IMR-90 (cell line): ENCODE results near the gene UBE2K. TPM values are rescaled to one million over a fixed set of nuclear protein-coding genes. Genes with fewer than 3 reads are reported as not detected.

Source experiments
- ATAC-seq: fragments of 200-7000 bp; cut with Tn5 transposase; 2 replicates; pipeline ENCODE4 v1.9.1; 2020; ENCODE audit warnings: low read depth, mild to moderate bottlenecking, moderate library complexity
- BruUV-seq: library from RNA; stranded (reverse); fragments of 400-500 nt; replicated peaks from 2 replicates; lab custom pipeline; 2021; lab: Mats Ljungman, UMichigan
- CTCF ChIA-PET: fragments of 300-600 bp; formaldehyde crosslinking; extraction: SDS; loops from one replicate; lab custom pipeline; 2021; ENCODE audit warnings: antibody characterized with exemption; lab: Yijun Ruan, JAX
- POLR2A ChIA-PET: fragments of 300-600 bp; sonication (Branson Sonifier 250); formaldehyde crosslinking; loops from one replicate; lab custom pipeline; 2022; ENCODE audit warnings: antibody characterized with exemption; ENCODE audit not compliant: unreplicated experiment; lab: Charles Lee
- DNase-seq: peaks from one replicate; pipeline ENCODE4 v3.0.0; 2013
- H2AFZ ChIP-seq: replicated peaks from 2 replicates; pipeline ENCODE3; 2013; ENCODE audit warnings: low read length, mild to moderate bottlenecking; ENCODE audit not compliant: poor library complexity
- H2AK5ac ChIP-seq: 2 replicates; pipeline ENCODE4 v1.6.1; 2013; ENCODE audit warnings: low read depth, low read length, inconsistent platforms
- H2AK9ac ChIP-seq: replicated peaks from 2 replicates; pipeline ENCODE3; 2013; ENCODE audit warnings: mild to moderate bottlenecking, low read depth, low read length, moderate library complexity; ENCODE audit not compliant: poor library complexity
- H2BK120ac ChIP-seq: 2 replicates; pipeline ENCODE4 v1.6.1; 2013; ENCODE audit warnings: low read depth, low read length, inconsistent platforms
- H2BK15ac ChIP-seq: 3 replicates; pipeline ENCODE4 v1.6.1; 2013; ENCODE audit warnings: low read depth, low read length, inconsistent platforms
- H2BK20ac ChIP-seq: 2 replicates; pipeline ENCODE4 v1.6.1; 2013; ENCODE audit warnings: low read depth, mild to moderate bottlenecking, inconsistent platforms, low read length, moderate library complexity
- H2BK5ac ChIP-seq: 2 replicates; pipeline ENCODE4 v1.6.1; 2013; ENCODE audit warnings: mild to moderate bottlenecking, low read depth, low read length, inconsistent platforms; ENCODE audit not compliant: poor library complexity, severe bottlenecking
- H3K14ac ChIP-seq: replicated peaks from 2 replicates; pipeline ENCODE4 v1.6.1; 2013; ENCODE audit warnings: low read depth, low read length, inconsistent platforms
- H3K18ac ChIP-seq: 2 replicates; pipeline ENCODE4 v1.6.1; 2013; ENCODE audit warnings: low read depth, low read length, control low read depth
- H3K23ac ChIP-seq: 2 replicates; pipeline ENCODE4 v1.6.1; 2013; ENCODE audit warnings: low read depth, low read length, inconsistent platforms
- H3K27ac ChIP-seq: 2 replicates; pipeline ENCODE4 v1.5.1; 2013; ENCODE audit warnings: mild to moderate bottlenecking, control low read depth, low read length; ENCODE audit not compliant: insufficient read depth
- H3K27me3 ChIP-seq: 2 replicates; pipeline ENCODE4 v1.6.1; 2013; ENCODE audit warnings: low read length; ENCODE audit not compliant: control insufficient read depth, insufficient read depth
- H3K36me3 ChIP-seq: 2 replicates; pipeline ENCODE4 v1.6.1; 2013; ENCODE audit warnings: low read length, mixed read lengths; ENCODE audit not compliant: control insufficient read depth, insufficient read depth
- H3K4ac ChIP-seq: 2 replicates; pipeline ENCODE4 v1.6.1; 2013; ENCODE audit warnings: low read depth, low read length, inconsistent platforms
- H3K4me1 ChIP-seq: 2 replicates; pipeline ENCODE4 v1.6.1; 2013; ENCODE audit warnings: low read length, mixed read lengths; ENCODE audit not compliant: control insufficient read depth, insufficient read depth
- H3K4me2 ChIP-seq: 2 replicates; pipeline ENCODE4 v1.6.1; 2013; ENCODE audit warnings: low read depth, mild to moderate bottlenecking, control low read depth, low read length, moderate library complexity
- H3K4me3 ChIP-seq: 2 replicates; pipeline ENCODE4 v1.5.1; 2013; ENCODE audit warnings: low read depth, mild to moderate bottlenecking, control low read depth, low read length, moderate library complexity; ENCODE audit not compliant: insufficient read depth
- H3K56ac ChIP-seq: 2 replicates; pipeline ENCODE4 v1.6.1; 2013; ENCODE audit warnings: low read length, inconsistent platforms; ENCODE audit not compliant: insufficient read depth; ENCODE audit errors: extremely low read depth
- H3K79me1 ChIP-seq, 2 experiments: 2 replicates each; pipeline ENCODE4 v1.6.1; 2013; ENCODE audit warnings: low read length in 2 of 2, inconsistent platforms in 1 of 2, low read depth in 1 of 2
- H3K9ac ChIP-seq: 2 replicates; pipeline ENCODE4 v1.6.1; 2013; ENCODE audit warnings: low read depth, low read length, control low read depth
- H3K9me1 ChIP-seq: 2 replicates; pipeline ENCODE4 v1.6.1; 2013; ENCODE audit warnings: low read length, inconsistent platforms; ENCODE audit not compliant: insufficient read depth
- H3K9me3 ChIP-seq: 2 replicates; pipeline ENCODE4 v1.6.1; 2013; ENCODE audit warnings: low read length; ENCODE audit not compliant: control insufficient read depth, insufficient read depth
- H4K20me1 ChIP-seq: 2 replicates; pipeline ENCODE4 v1.6.1; 2013; ENCODE audit warnings: low read length, inconsistent platforms; ENCODE audit not compliant: insufficient read depth
- H4K5ac ChIP-seq: 2 replicates; pipeline ENCODE4 v1.6.1; 2013; ENCODE audit warnings: mild to moderate bottlenecking, low read depth, low read length, control low read depth
- H4K8ac ChIP-seq, 2 experiments: 2 replicates each; pipeline ENCODE4 v1.6.1; 2013; ENCODE audit warnings: low read depth in 2 of 2, low read length in 2 of 2, control low read depth in 1 of 2, inconsistent platforms in 1 of 2
- H4K91ac ChIP-seq: 2 replicates; pipeline ENCODE4 v1.6.1; 2013; ENCODE audit warnings: low read depth, low read length, inconsistent platforms; ENCODE audit not compliant: insufficient read depth
- FOS ChIP-seq: fragments of 150-350 bp; IDR thresholded peaks from 2 replicates; pipeline ENCODE4 v1.6.1; 2016; ENCODE audit warnings: low read depth, low read length
- MAFK ChIP-seq: IDR thresholded peaks from 2 replicates; pipeline ENCODE4 v1.6.1; 2012; ENCODE audit warnings: low read depth, low read length, improper control_type of control experiment
- NFE2L2 ChIP-seq: fragments of 150-350 bp; IDR thresholded peaks from 2 replicates; pipeline ENCODE4 v1.6.1; 2016; ENCODE audit warnings: low read depth, mild to moderate bottlenecking, low read length
- USF2 ChIP-seq: fragments of 150-350 bp; IDR thresholded peaks from 2 replicates; pipeline ENCODE4 v1.6.1; 2017; ENCODE audit warnings: mild to moderate bottlenecking, antibody characterized with exemption, low read length, low read depth
- WGBS, 2 experiments: methylation state at CpG; one replicate each; pipeline versions ENCODE4 v1.1.5 to v1.1.7; 2013; ENCODE audit warnings: missing lambda C conversion rate in 2 of 2; ENCODE audit not compliant: insufficient read length in 1 of 2; ENCODE audit errors: extremely low coverage in 2 of 2; 5-methylcytosine and 5-hydroxymethylcytosine counted together
- dilution Hi-C: fragments of 300-500 bp; cut with HindIII; formaldehyde crosslinking; loops from one replicate; pipeline ENCODE4 v1.14.3; 2018; ENCODE audit warnings: low sequenced_read_pairs; ENCODE audit not compliant: unreplicated experiment
- in situ Hi-C: fragments of 300-500 bp; cut with MboI; formaldehyde crosslinking; loops from 3 replicates; pipeline ENCODE4 v1.14.3; 2019; ENCODE audit warnings: low sequenced_read_pairs, inconsistent platforms, mixed read lengths
- intact Hi-C: fragments of 100-400 bp; cut with micrococcal nuclease; formaldehyde crosslinking; loops from 2 replicates; pipeline ENCODE4 v1.10.0; 2022
- polyA plus RNA-seq, 3 experiments: library from polyadenylated mRNA; depleted of rRNA; stranded (reverse); fragments of >200 nt; gene quantifications; 2 replicates each; pipeline ENCODE4 v1.2.3, GENCODE V29; 2012; ENCODE audit warnings: low replicate concordance in 1 of 3
- total RNA-seq: library from RNA; depleted of rRNA; stranded (reverse); fragments of >200 nt; gene quantifications from 2 replicates; pipeline ENCODE4 v1.2.3, GENCODE V29; 2012
- TF ChIP-seq, protein P1 (sequence below): conservative IDR thresholded peaks from 2 replicates; pipeline ENCODE4 v1.5.1; 2012; ENCODE audit warnings: mild to moderate bottlenecking, low read depth, low read length, improper control_type of control experiment

The UBE2K gene
- total and polyA plus RNA-seq, 2 of the 4 experiments (the other 2 are of a cell fraction): 17.7 to 44.8 TPM

DNA sequence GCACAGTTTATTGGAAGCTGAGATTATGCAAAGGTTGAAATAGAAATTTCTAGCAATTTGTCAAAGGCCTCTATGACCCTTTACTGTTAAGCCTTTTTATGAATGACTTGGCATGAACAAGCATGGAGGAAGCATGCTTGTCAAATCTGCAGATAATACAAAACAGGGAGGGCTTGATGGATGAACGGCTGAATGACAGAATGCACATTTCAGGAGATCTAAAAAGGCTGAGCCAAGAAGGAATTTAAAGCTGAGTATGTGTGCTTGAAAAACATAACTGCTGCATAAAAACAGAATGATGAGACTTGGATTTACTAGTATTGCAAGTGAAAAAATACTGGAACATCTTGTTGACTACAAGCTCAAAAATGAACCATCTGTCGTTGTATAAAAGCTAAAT is 29.0 kb upstream of the UBE2K start:
- H4K91ac ChIP-seq: no peak overlapping the region

More for the DNA sequence above, 29.0 kb upstream of the UBE2K start:
- ATAC-seq: no peak
- WGBS, 2 experiments: 20% methylated on average over 1 of the region's 2 CpGs; no CpG with 5 or more reads in 1 of the 2 experiments
- peaks cover 5% of the 10 kb centered on the region for H3K9me1 ChIP-seq
- peaks cover 5% of the 10 kb centered on the region; the same call in 1 of the 2 replicates for H4K20me1 ChIP-seq
- no peak overlapping the region for H3K56ac ChIP-seq
- no peak overlapping the region for H2AK5ac ChIP-seq
- H2AFZ ChIP-seq: no peak overlapping the region
- H3K23ac ChIP-seq: no peak overlapping the region
- no peak overlapping the region for H4K8ac ChIP-seq
- no peak overlapping the region for H2BK120ac ChIP-seq
- dilution Hi-C loops (no loop called here), intact Hi-C loops (no loop called here), in situ Hi-C loops (no loop called here)
- BruUV-seq: no TSS peak
- no peak overlapping the region for H2BK20ac ChIP-seq
- no peak overlapping the region for H3K18ac ChIP-seq
- no peak overlapping the region for H2BK15ac ChIP-seq
- no peak for TF ChIP-seq USF2
- no peak for TF ChIP-seq NFE2L2
- no peak for TF ChIP-seq MAFK
- TF ChIP-seq, protein P1, sequence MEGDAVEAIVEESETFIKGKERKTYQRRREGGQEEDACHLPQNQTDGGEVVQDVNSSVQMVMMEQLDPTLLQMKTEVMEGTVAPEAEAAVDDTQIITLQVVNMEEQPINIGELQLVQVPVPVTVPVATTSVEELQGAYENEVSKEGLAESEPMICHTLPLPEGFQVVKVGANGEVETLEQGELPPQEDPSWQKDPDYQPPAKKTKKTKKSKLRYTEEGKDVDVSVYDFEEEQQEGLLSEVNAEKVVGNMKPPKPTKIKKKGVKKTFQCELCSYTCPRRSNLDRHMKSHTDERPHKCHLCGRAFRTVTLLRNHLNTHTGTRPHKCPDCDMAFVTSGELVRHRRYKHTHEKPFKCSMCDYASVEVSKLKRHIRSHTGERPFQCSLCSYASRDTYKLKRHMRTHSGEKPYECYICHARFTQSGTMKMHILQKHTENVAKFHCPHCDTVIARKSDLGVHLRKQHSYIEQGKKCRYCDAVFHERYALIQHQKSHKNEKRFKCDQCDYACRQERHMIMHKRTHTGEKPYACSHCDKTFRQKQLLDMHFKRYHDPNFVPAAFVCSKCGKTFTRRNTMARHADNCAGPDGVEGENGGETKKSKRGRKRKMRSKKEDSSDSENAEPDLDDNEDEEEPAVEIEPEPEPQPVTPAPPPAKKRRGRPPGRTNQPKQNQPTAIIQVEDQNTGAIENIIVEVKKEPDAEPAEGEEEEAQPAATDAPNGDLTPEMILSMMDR: no peak
- no peak for TF ChIP-seq FOS
- H3K27ac ChIP-seq: no peak overlapping the region
- H3K9me3 ChIP-seq: no peaks in the 10 kb centered on the region
- no peaks in the 10 kb centered on the region for H3K36me3 ChIP-seq
- H2AK9ac ChIP-seq: no peak overlapping the region
- no peak overlapping the region for H3K4ac ChIP-seq
- peaks cover 4% of the 10 kb centered on the region for H3K4me1 ChIP-seq
- no peak for DNase-seq
- no peak overlapping the region for H3K9ac ChIP-seq
- H2BK5ac ChIP-seq: no peak overlapping the region
- H3K4me2 ChIP-seq: no peak overlapping the region
- H3K79me1 ChIP-seq: no peaks in the 10 kb centered on the region
- CTCF ChIA-PET: interaction anchor here (0.7 kb wide), 1 partner anchor 234 kb away, joined by 4 read pairs; no protein-coding TSS in a partner anchor
- H3K14ac ChIP-seq: no peak overlapping the region
- no peak overlapping the region for H3K4me3 ChIP-seq
- POLR2A ChIA-PET: no interaction called here
- no peaks in the 10 kb centered on the region for H3K27me3 ChIP-seq
- no peak overlapping the region for H4K5ac ChIP-seq
